Stimulated activated CD8-positive, alpha-beta memory T cell treated with anti-CD3 and anti-CD28 coated beads, Interleukin-4, amount 100 ng/mL, for 1 hour (primary cell): ENCODE data around the gene EMP3.
A peak's percentile ranks its signal among the peaks of the same experiment; 100 is the strongest.
"Not testable (repeated sequence)": the region's sequence is repeated elsewhere in the genome, so short reads cannot be mapped to it uniquely, and the experiment has no call there.

Experiments used
- DNase-seq, 2 donors: peaks; one replicate each; pipeline ENCODE4 v3.0.0-alpha.2; 2020; ENCODE audit warnings: low read depth in 2 of 2, low spot score in 1 of 2

The EMP3 gene

DNA sequence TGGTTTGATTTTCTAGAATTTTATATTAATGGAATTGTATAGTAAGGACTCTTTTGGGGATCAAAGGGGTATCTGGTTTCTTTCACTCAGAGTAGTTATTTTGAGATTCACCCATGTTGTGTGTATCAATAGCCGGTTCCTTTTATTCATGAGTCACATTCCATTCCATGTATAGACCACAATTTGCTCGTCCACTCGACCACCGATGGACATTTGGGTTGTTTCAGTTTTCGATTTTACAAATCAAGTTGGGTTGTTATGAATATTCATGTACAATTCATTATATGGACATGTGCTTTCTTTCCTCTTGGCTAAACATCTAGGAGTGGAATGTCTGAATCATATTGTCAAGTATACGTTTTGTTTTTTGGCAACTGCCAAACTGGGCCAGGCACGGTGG is 9.6 kb upstream of the EMP3 start:
- no peak for DNase-seq

DNA sequence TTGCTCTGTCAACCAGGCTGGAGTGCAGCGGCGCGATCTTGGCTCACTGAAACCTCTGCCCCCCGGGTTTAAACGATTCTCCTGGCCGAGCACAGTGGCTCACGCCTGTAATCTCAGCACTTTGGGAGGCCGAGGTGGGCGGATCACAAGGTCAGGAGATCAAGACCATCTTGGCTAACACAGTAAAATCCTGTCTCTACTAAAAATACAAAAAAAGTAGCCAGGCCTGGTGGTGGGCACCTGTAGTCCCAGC is 7.7 kb upstream of the EMP3 start:
- not testable (repeated sequence) for DNase-seq

DNA sequence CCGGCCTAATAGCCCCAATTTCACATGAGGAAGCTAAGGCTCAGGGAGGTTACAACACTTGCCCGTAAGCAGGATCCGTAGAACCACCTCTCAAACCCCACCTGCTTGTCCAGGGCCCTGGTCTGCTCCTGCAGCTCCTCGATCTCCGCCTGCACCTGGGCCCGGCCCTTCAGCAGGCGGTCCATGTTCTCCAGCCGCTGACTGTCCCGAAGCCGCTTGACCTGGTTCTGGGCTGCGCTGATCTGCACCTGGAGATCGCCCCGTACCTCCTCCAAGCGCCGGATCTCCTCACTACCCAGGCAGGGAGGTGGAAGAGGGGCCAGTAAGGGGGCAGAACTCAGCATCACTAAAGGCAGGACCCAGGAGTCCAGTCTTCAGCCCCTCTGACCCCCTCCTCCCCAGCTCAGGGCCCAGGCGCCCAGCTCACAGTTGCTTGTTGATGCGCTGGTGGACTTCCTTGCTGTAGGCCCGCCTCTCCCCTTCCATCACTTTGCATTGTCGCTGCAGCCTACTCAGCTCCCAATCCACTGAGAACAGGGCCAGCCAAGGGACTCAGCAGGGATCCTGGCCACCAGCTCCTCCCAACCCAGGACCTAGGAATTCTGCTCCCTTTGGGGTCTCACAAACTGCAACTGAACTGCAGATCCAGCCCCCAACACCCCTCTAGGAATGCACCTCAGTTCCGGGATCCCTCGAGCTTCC is 6.9 kb upstream of the EMP3 start:
- no peak for DNase-seq

DNA sequence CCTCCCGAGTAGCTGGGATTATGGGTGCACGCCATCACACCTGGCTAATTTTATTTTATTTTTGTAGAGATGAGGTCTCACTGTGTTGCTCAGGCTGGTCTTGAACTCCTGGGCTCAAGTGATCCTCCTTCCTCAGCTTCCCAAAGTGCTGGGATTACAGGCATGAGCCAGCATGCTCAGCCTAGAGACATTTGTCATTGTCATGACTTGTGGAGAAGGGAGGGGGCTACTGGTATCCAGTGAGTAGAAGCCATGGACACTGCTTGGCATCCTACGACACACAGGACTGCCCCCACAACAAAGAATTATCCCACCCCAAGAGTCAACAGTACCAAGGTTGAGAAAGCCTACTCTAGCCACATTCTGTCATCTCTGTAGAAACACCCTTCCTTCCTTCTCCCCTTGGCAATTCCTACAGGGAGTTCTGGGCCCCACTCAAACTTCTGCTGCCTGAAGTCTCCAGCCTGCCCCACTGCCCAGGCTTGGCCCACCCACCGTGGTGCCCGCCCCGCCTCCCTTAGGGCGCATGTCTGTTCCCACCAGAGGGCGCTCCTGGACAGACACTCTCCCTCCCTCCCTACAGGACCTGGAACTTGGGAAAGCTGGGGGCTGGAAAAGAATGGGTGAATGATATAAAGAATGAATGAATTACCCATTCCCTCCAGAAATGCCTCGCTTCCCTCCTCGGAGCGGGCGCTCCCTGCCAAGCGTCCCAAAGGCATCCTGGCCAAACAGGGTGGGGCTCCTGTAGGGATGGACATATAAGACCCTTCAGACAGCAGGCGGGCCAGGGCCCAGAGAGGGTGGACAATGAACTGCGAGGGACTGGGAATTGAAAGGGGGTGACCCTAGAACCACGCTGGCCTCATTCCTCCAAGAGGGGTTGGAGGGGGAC is 5.5 kb upstream of the EMP3 start:
- DNase-seq = peak; percentile 63 to 66

DNA sequence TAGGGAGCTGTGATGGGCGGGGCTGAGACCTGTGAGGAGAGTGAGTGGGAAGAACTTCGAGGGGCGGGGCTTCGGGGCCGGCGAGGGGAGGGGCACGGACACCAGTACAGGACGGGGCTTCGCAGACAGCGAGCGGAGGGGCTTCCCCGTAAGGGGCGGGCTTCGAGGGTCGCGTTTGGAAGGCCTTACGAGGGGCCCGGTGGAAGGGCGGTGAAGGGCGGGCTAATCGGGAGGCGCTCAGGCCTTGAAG is 4.1 kb upstream of the EMP3 start:
- DNase-seq = peak; percentile 96

DNA sequence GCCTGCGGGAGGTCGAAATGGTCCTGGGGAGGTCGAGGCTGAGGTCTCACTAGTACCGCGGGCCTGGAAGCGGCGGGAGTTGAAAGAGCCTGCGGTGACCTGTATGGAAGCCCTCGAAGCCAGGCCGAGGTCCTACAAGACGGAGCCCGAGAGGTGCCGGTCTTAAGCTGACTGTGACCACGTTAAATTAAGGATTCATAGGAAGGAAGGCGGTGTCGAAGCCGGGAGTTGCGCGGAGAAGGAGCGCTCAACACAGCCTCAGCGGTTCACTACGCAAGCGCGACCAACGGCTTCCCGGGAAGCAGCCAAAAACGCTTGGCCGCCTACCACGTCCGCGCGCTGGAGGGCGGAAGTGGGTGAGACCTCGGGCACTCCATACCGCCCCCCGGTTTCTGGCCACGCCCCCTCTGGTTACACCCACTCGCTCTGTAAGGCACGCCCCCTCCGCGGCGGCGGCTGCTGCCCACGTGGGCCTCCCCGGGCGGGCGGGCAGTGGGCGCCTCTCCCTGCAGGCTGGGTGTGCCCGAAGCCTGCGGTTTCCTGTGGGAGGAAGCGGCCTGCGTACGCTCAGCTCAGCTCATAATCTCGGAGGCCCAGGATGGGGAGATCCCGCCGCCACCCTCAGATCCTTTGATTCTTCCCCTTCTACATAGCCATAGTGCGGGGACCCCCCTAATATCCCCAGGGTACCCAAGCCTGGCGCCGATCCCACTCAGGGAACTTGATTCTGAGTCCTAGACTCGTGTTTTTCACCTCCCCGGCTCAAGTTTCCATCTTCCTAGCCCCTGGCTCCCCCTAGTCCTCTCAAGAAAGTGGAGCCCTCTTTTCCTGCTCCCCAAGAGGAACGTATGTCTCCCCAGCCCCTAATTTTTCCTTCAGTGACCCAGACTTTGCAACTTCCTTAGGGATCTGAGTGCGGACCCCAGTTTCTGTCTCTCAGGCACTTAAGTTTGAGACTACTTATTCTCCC is 3.4 kb upstream of the EMP3 start:
- peak; percentile 99 to 100 for DNase-seq

DNA sequence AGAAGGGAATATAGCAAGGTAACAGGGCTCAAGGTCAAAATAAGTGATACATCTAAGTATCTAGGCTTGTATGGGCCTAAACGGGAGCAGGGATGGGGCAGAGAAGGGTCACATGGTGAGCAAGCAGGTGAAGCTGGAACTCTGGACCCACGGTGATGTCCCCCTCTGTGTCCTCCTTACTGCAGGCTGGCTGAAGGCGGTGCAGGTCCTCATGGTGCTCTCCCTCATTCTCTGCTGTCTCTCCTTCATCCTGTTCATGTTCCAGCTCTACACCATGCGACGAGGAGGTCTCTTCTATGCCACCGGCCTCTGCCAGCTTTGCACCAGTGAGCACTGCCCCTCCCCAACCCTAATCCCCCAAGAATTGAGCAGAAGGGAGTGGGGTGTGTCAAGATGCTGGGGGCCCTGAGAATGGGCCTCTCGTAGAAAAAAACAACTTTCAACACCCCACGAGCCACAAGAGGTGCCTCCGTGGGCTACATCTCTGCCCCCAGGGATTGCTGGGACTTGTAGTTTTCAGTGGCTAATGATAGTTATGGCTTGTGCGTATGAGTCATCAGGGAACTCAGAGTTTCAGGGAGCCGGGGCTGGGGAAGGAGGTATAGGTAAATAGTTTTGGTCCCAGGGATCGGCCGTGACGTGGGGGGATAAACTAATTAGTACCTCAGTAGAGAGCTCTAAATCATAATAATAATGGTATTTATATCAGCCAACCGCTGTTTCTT is 4.0 kb downstream of the EMP3 start:
- DNase-seq = no peak

DNA sequence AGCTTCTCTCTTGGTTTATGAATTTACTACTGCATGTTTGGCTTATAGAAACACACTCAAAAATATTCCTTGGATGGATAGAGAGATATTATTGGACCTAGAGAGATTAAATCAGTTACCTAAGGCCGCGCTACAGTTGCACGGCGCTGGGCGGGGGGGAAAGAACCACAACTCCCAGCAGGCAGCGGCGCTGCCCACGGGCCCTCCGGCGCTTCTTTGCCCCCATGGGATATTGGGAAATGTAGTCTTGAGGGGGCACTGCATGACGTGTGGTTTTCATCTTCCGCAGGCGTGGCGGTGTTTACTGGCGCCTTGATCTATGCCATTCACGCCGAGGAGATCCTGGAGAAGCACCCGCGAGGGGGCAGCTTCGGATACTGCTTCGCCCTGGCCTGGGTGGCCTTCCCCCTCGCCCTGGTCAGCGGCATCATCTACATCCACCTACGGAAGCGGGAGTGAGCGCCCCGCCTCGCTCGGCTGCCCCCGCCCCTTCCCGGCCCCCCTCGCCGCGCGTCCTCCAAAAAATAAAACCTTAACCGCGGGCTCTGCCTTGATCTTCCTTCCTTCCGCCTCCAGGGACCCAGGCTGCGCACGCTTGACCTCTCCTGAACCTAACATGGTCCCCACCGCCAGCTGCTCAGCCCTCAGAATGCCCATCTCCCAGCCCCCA is 4.8 kb downstream of the EMP3 start:
- DNase-seq = peak in 1 of 2 donors; percentile 68

DNA sequence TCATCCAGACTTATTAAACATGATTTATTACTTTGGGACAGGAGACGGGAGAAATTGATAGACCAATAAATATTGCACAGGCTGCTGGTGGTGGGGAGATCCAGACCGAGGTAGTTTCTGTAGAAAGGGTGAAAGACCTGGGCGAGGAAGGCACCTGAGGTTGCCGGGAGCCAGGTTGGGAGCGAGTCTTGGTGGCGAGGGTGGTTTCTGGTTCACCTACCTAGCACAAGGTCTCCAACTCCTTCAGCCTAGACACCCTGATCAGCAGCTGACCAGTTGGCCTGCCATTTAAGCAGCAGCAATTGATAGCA is 7.0 kb downstream of the EMP3 start:
- DNase-seq = no peak

DNA sequence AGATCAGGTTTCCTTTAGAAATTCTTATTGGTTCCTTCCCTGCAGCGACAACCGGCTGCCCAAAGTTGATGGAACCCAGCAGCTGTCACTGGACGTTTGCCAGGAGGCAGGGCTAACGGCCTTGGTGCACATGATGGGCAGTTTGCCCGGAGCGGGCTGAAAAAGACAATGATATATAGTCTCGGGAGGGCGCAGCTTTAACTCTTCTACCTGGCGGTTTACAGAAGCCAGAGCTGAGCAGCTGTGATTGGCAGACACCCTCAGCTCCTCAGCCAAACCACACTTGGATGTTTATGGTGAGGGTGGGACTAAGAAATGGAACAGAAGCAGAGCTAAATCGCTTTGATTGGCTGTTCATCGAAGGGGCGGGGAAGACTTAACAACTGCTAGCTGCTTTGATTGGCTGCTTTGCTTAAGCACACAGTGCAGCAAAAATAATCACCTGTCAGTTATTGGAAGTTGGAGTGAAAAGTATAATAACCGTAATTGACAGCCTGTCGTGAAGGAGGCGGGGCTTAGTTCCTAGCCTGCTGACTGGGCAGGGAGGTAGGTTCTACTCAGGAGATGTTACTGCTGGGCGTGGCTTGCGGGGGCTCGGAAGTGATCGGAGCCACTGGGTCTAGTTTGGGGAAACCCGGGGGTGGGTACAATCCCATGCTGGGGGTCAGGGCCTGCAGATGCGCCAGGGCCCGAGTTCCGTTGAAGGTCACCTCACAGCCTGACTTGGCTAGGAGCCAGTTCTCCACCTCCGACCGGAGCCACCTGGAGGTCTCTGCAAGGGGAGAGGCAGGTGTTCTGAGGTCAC is 7.5 kb downstream of the EMP3 start:
- peak; percentile 73 to 90 for DNase-seq

DNA sequence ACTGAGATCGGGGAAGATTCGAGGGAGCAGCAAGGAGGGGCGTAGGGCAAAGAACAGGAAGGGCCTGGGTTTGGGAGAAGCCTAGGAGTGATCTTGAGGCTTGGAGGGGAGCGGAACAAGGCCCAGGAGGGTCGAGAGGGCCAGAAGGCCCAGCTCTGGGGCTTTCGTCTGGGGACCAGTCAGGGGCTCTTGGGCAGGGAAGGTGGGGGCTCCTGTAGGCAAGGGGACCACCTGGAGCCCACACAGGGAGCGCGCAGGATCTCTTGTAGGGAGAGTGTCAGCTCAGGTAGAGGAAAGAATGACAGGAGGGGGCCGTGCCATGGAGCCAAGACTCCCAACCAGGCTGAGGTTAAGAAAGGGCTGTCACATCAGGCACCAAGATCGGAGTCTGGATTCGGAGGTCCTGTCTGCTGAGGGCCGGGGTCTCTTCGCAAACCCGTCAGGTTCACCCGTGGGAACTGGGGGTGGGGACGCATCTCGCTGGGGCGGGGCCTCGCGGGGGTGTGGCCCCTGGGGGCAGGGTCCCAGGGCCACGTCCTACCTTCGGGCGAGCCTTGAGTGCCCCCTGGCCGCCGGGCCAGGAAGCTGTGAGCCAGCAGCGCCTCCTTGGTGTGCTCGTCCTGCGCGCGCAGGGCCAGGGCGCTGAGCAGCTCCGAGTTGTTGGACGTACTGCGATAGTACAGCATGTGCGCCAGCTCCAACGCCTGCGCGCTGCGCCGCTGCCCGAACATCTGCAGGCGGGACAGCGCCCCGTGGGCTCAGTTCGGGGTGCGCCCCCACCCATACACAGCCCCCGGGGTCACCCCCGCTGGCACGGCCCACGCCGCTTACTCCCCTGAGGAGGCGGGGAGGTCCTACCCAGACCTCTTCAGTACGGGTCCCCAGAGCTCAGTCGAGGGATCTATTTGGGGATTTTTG is 8.4 kb downstream of the EMP3 start:
- peak; percentile 73 to 89 for DNase-seq

DNA sequence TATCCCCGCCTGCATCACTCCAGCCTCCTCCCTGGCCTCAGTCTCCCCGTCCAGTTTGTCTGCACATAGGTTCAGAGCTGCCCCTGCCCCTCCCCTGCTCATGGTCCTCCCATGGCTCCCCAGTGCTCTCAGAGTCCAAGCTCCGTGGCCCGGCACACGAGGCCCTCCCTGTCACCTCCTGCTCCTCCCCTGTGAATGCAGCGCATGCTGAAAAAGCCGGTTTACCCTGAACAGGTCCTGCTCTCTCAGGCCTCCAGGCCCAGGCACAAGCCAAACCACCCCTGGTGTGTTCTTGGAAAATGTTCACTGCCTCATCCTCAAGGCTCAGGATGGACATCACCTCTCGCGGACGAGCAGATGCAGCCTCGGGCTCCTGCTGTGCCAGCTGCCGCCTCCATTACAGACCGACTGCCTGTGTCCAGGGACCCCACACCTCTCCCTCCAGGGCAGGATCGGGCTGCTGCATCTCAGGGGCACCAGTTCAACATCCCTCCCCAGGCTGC is 13.0 kb downstream of the EMP3 start:
- no peak for DNase-seq

DNA sequence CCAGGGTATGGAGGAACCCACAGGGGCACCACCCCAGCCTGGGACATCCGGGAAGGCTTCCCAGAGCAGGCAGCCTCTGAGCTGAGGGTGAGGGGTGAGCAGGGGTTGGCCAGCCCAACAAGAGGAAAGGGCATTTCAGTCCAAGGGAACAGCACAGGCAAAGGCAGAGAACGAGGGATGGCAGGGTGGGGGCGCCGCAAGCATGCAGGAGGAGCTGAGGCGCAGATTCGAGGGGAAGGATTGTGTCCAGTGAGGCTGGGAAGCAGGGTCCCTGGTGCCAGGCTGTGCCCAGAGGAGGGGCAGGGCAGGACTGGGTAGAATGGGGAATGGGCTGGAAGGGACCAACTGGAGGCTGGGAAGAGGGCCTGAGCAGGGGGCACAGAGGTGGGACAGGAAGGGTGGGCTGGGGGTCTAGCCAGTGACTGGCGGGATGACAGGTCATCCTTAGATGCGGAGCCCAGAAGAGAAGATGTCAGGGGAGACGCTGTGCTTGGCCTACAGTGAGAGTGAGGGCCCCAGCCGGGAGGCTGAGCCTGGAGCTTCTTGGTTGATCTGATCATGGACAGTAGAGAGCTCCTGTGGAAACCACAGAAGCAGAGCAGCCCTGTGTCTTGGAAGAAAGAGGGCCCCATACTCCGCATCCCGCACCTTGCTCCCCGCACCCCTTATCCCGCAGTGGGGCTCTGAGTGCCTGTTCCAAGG is 13.6 kb downstream of the EMP3 start:
- no peak for DNase-seq

DNA sequence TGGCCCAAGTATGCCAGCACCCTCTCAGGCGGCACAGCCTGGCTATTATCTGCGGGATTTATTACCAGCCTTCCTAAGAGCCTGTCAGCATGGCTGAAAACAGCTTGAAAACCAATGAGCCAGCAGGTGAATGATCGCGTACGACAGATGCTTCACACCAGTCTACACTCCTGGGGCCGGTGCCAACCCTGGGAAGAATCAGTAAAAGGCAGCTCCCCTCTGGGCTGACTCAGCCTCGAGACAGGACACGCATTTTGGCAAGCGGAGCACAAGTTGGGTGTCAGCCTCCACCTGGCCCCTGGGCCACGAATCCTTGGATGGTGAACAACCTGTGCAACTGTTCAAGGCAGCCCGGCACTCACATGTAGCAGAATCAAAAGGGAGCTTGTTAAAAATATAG is 15.6 kb downstream of the EMP3 start:
- no peak for DNase-seq

DNA sequence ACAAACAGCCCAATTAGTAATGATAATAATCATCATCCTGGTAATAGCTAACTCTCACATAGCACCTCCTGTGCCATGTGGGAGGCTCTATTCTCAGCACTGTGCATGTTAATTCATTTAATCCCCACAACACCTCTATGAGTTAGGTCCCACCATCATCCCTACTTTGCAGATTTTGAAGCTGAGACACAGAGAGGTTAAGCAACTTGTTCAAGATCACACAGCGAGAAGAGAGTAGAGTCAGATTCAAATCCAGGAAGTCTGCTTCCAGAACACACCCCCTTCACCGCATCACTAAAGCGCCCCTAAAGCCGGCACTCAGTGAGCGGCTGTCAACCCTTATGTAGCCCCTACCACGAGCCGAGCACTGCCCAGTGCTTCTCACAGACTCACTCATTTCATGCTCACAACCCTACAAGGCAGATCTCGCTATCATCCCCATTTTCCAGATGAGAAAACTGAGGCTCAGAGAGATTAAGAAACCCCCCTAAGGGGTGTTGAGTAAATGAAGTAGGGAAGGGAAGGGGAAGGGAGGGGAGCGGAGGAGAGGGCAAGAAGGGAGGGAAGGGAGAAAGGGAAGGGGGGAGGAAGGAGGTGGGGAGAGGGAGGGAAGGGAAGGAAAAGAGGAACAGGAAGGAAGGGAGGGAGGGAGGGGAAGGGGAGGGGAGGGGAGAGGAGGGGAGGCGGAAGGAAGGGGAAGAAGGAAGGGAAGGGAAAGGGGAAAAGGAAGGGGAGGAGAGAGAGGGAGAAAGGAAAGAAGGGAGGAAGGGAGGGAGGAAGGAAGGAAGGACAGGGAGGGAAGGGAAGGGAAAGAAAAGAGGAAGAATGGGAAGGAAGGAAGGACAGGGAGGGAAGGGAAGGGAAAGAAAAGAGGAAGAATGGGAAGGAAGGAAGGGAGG is 16.4 kb downstream of the EMP3 start:
- DNase-seq = no peak

DNA sequence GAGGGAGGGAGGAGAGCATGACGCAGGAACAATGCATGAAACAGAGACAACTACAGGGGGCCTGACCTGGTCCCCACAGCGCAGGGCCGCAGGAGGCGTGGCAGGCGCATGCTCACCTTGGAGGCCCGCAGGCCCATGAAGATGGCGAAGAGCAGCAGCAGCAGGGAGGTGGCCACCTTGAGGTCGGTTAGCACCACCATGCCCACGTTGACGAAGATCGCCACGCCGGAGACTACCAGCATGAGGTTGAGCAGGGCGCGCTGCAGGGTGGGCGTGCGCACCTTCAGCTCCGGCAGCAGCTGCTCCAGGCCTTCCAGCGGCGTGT is 17.0 kb downstream of the EMP3 start:
- DNase-seq = no peak

DNA sequence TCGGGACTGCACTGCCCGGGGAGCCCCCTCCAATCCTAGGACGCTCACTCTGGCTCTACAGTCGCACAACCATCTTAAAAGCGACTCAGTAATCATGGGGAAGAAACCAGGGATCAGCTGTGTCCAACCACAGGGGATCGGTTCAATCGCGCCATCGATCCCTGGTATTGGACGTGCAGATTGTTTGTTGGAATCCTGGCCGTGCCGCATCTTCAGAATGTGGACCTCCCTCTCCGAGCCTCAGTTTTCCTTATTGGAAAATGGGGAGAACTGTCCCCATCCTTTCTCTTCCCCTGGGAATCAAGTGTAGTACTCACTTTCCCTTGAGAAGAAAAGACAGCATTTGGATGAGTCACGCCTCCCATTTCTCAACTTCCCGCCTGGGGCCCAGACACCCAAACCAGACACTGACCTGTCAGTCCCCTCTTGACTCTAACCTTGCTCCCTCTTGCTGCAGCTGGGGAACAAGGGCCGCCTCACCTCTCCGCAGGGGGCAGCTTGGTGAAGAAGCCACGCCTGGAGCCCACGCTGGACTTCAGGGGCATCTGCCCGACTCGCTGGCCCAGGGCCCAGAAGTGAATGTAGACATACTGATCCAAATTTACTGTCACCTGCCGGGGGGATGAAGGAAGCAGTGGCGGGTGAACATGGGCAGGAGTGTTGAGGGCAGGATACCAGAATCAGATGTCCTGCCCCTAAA is 17.6 kb downstream of the EMP3 start:
- no peak for DNase-seq
